GM23248 (cell line): ENCODE measurements around the gene ATXN7. TPM values are rescaled to one million over a fixed set of nuclear protein-coding genes. Genes with fewer than 3 reads are reported as not detected.

ENCODE experiments used
- DNase-seq: peaks from one replicate; pipeline ENCODE4 v3.0.0-alpha.2; 2015
- H2AFZ ChIP-seq: fragments of 200-600 bp; sonication (generic); 2 replicates; pipeline ENCODE4 v1.6.1; 2016; ENCODE audit warnings: antibody characterized with exemption
- H3F3A ChIP-seq: fragments of 200-600 bp; sonication (generic); 2 replicates; pipeline ENCODE4 v1.6.1; 2016; ENCODE audit warnings: mild to moderate bottlenecking, antibody characterized with exemption, mixed run types; ENCODE audit not compliant: insufficient read depth
- H3K27ac ChIP-seq: fragments of 200-600 bp; sonication (generic); 2 replicates; pipeline ENCODE4 v1.5.1; 2016; ENCODE audit warnings: mild to moderate bottlenecking
- H3K27me3 ChIP-seq: fragments of 200-600 bp; sonication (generic); replicated peaks from 2 replicates; pipeline ENCODE4 v1.6.1; 2016; ENCODE audit warnings: mild to moderate bottlenecking; ENCODE audit not compliant: insufficient read depth
- H3K36me3 ChIP-seq: fragments of 200-600 bp; sonication (generic); 2 replicates; pipeline ENCODE4 v1.6.1; 2016; ENCODE audit warnings: low read depth, mild to moderate bottlenecking
- H3K4me1 ChIP-seq: fragments of 200-600 bp; sonication (generic); 2 replicates; pipeline ENCODE4 v1.6.1; 2016; ENCODE audit warnings: mild to moderate bottlenecking; ENCODE audit not compliant: insufficient read depth
- H3K4me2 ChIP-seq: fragments of 200-600 bp; sonication (generic); one replicate; pipeline ENCODE4 v1.6.1; 2016; ENCODE audit warnings: mild to moderate bottlenecking; ENCODE audit not compliant: unreplicated experiment
- H3K4me3 ChIP-seq: fragments of 200-600 bp; sonication (generic); 2 replicates; pipeline ENCODE4 v1.5.1; 2016; ENCODE audit warnings: mild to moderate bottlenecking
- H3K79me2 ChIP-seq: fragments of 200-600 bp; sonication (generic); 2 replicates; pipeline ENCODE4 v1.6.1; 2016; ENCODE audit warnings: mild to moderate bottlenecking; ENCODE audit not compliant: insufficient read depth
- H3K9ac ChIP-seq: fragments of 200-600 bp; sonication (generic); 2 replicates; pipeline ENCODE4 v1.6.1; 2016; ENCODE audit warnings: mild to moderate bottlenecking
- H3K9me2 ChIP-seq: fragments of 200-600 bp; sonication (generic); 2 replicates; pipeline ENCODE4 v1.6.1; 2016; ENCODE audit warnings: mixed run types, mild to moderate bottlenecking, moderate library complexity; ENCODE audit not compliant: insufficient read depth
- H3K9me3 ChIP-seq: fragments of 200-600 bp; sonication (generic); one replicate; pipeline ENCODE4 v1.6.1; 2017; ENCODE audit warnings: low read depth
- H4K20me1 ChIP-seq: fragments of 200-600 bp; sonication (generic); 2 replicates; pipeline ENCODE4 v1.6.0; 2016; ENCODE audit not compliant: insufficient read depth
- EZH2 ChIP-seq: fragments of 200-600 bp; sonication (generic); IDR thresholded peaks from 2 replicates; pipeline ENCODE4 v1.6.1; 2018; ENCODE audit warnings: antibody characterized with exemption, mild to moderate bottlenecking; ENCODE audit not compliant: insufficient read depth, poor library complexity, severe bottlenecking
- EZH2phosphoT487 ChIP-seq: fragments of 200-600 bp; sonication (generic); IDR thresholded peaks from 2 replicates; pipeline ENCODE4 v1.6.1; 2018; ENCODE audit warnings: antibody characterized with exemption, moderate library complexity, mild to moderate bottlenecking, low read depth; ENCODE audit not compliant: insufficient read depth
- WGBS, 2 experiments: methylation state at CpG; one replicate each; pipeline ENCODE4 v1.1.6; 2015 to 2017; ENCODE audit warnings: low lambda C conversion rate in 2 of 2, low coverage in 1 of 2; ENCODE audit errors: missing lambda C conversion rate in 2 of 2; 5-methylcytosine and 5-hydroxymethylcytosine counted together
- in situ Hi-C: fragments of 300-500 bp; cut with MboI; formaldehyde crosslinking; loops from 2 replicates; pipeline ENCODE4 v1.15.0; 2020
- polyA plus RNA-seq: library from polyadenylated mRNA; unstranded; fragments of >200 nt; fragmentation: Nextera tagmentation; extraction: Ambion mirVana; gene quantifications from 2 replicates; pipeline ENCODE4 v1.2.1, GENCODE V29; 2016
- total RNA-seq: library from RNA; depleted of rRNA; stranded (reverse); fragments of >200 nt; shearing (Covaris generic); gene quantifications from 2 replicates; pipeline ENCODE4 v1.2.3, GENCODE V29; 2014

Gene ATXN7
- total and polyA plus RNA-seq, 2 experiments from 2014 or later, result 2.4 to 3.9 TPM

GRCh38 chr3:63886858-63887257 is 23.2 kb downstream of the ATXN7 start:
- Histone ChIP-seq H3K79me2 (peaks cover 95% of the 10 kb centered on the region), H3K36me3 (no peaks in the 10 kb centered on the region), H3K27ac (no peak overlapping the region), H3F3A (no peaks in the 10 kb centered on the region), H3K9me3 (no peaks in the 10 kb centered on the region), H3K9ac (no peak overlapping the region), H3K27me3 (no peaks in the 10 kb centered on the region), H3K4me3 (no peak overlapping the region), H4K20me1 (peaks cover 7% of the 10 kb centered on the region), H2AFZ (no peak overlapping the region), H3K9me2 (no peaks in the 10 kb centered on the region), H3K4me1 (0 out of 2 replicates have a peak, but pooled peaks cover 5% of the 10 kb centered on the region), H3K4me2 (no peak overlapping the region)
- WGBS, 2 experiments, result 78 to 80% methylated on average over 3 of the region's 3 CpGs
- DNase-seq, result no peak
- TF ChIP-seq EZH2phosphoT487 (no peak), EZH2 (no peak)
- in situ Hi-C loops, result no loop called here

DNA sequence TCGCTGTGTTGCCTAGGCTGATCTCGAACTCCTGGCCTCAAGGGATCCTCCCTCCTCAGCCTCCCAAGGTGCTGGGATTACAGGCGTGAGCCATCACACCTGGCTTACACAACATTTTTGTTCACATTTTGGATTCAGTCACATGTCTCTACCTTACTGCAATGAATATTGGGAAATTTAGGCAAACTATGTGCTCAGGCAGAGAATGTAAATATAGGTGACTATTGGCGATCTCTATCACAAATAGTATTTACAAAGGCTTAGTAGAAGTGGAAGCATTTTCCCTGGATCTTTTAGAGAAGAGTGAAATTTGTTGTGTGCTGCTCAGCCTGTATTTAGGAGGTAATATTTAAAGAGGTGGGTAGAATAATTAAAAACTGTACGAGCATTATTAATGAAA is 27.9 kb downstream of the ATXN7 start:
- Histone ChIP-seq H3K9me3 (no peaks in the 10 kb centered on the region), H3F3A (0 out of 2 replicates have a peak, but pooled peaks cover 2% of the 10 kb centered on the region), H3K27me3 (no peaks in the 10 kb centered on the region), H4K20me1 (peaks cover 7% of the 10 kb centered on the region), H3K4me1 (peaks cover 9% of the 10 kb centered on the region), H3K27ac (no peak overlapping the region), H3K4me3 (no peak overlapping the region), H3K79me2 (peaks cover 95% of the 10 kb centered on the region), H3K36me3 (no peaks in the 10 kb centered on the region), H3K9me2 (no peaks in the 10 kb centered on the region), H3K9ac (no peak overlapping the region), H2AFZ (no peak overlapping the region), H3K4me2 (no peak overlapping the region)
- in situ Hi-C loops, result no loop called here
- WGBS, 2 experiments, result 96 to 98% methylated on average over 5 of the region's 5 CpGs
- no peak for DNase-seq
- TF ChIP-seq EZH2 (no peak), EZH2phosphoT487 (no peak)

- H3K4me1 ChIP-seq, result peaks cover 9% of the 10 kb centered on the region
- H3K79me2 ChIP-seq, result peaks cover 95% of the 10 kb centered on the region
- no peak overlapping the region for H3K27ac ChIP-seq
- in situ Hi-C loops, result no loop called here
- H3K36me3 ChIP-seq, result no peaks in the 10 kb centered on the region
- H3F3A ChIP-seq, result 0 out of 2 replicates have a peak, but pooled peaks cover 12% of the 10 kb centered on the region
- H3K4me3 ChIP-seq, result no peak overlapping the region
- TF ChIP-seq EZH2phosphoT487, result no peak
- no peak for TF ChIP-seq EZH2
- no peaks in the 10 kb centered on the region for H3K27me3 ChIP-seq
- no peaks in the 10 kb centered on the region for H3K9me3 ChIP-seq
- H3K9ac ChIP-seq, result no peak overlapping the region
- 93 to 94% methylated on average over 1 of the region's 1 CpG for WGBS, 2 experiments
- H3K4me2 ChIP-seq, result no peak overlapping the region
- no peaks in the 10 kb centered on the region for H3K9me2 ChIP-seq
- H4K20me1 ChIP-seq, result peaks cover 7% of the 10 kb centered on the region
- DNase-seq, result no peak
- no peak overlapping the region for H2AFZ ChIP-seq
These were observed 29.2 kb downstream of the ATXN7 start for GRCh38 chr3:63892773-63893352.

DNA sequence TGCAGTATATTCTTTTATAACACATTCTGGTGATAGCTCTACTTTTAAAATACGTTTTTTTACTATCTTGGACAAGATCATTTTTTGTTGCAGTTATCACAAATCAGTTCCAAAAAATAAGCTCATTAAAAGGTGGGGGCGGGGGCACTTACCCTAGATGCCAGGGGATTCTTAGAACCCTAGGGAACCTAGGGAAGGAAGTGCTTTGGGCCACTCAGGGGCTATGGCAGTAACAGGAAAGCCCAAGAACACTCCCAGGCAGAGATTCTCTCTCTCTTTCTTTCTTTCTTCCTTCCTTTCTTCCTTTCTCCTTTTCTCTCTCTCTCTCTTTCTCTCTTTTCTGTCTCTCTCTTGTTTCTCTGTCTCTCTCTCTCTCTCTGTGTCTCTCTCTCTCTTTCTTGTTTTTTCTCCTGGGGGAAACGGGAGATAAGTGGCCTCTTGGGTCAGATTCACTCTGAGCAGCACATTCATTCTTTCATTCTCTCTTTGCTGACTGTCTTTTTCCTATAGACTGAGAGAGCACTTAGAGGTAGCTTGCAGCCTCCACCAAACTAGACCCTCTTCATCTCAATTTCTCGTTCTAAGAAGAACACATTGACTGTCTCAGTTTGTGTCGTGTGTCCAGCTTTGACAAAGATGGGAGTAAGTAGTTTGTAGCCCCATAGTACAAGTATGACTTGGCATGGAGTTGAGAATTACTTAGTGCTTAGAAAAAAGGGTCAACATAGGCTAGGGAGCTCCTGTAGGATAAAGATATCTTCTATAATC is 31.9 kb downstream of the ATXN7 start:
- TF ChIP-seq EZH2 (no peak), EZH2phosphoT487 (no peak)
- peaks cover 6% of the 10 kb centered on the region; the same call in 1 of the 2 replicates for H3K36me3 ChIP-seq
- H3K4me1 ChIP-seq, result peaks cover 9% of the 10 kb centered on the region
- H4K20me1 ChIP-seq, result no peaks in the 10 kb centered on the region; the same call in 1 of the 2 replicates
- no peak overlapping the region for H3K4me2 ChIP-seq
- peaks cover 81% of the 10 kb centered on the region for H3K79me2 ChIP-seq
- H3K9ac ChIP-seq, result no peak overlapping the region
- H3K27ac ChIP-seq, result no peak overlapping the region
- WGBS, 2 experiments, result 82 to 85% methylated on average over 5 of the region's 5 CpGs
- H3F3A ChIP-seq, result 0 out of 2 replicates have a peak, but pooled peaks cover 12% of the 10 kb centered on the region
- H3K27me3 ChIP-seq, result no peaks in the 10 kb centered on the region
- H3K4me3 ChIP-seq, result no peak overlapping the region
- no peaks in the 10 kb centered on the region for H3K9me2 ChIP-seq
- in situ Hi-C loops, result no loop called here
- H2AFZ ChIP-seq, result no peak overlapping the region
- no peak for DNase-seq
- H3K9me3 ChIP-seq, result no peaks in the 10 kb centered on the region
